K562 (cell line): ENCODE measurements around the gene GDAP2. TPM values are rescaled to one million over a fixed set of nuclear protein-coding genes. Genes with fewer than 3 reads are reported as not detected.
A peak's percentile ranks its signal among the peaks of the same experiment; 100 is the strongest.

ENCODE experiments used
- BRD4 ChIP-seq: fragments of 200-600 bp; sonication (generic); IDR thresholded peaks from 2 replicates; pipeline ENCODE4 v1.6.1; 2017; ENCODE audit warnings: inconsistent platforms
- CBFA2T2 ChIP-seq: fragments of 450-650 bp; conservative IDR thresholded peaks from 2 replicates; pipeline ENCODE4 v1.6.1; 2017; ENCODE audit warnings: mild to moderate bottlenecking
- CCAR2 ChIP-seq: fragments of 200-400 bp; formaldehyde crosslinking; IDR thresholded peaks from 2 replicates; pipeline ENCODE4 v1.6.1; 2017; ENCODE audit warnings: mild to moderate bottlenecking, low read depth, low read length
- CEBPB ChIP-seq: fragments of 450-650 bp; IDR thresholded peaks from 2 replicates; pipeline ENCODE4 v1.6.1; 2016; ENCODE audit warnings: missing genetic modification characterization, missing compliant biosample characterization
- CEBPG ChIP-seq, 3 experiments: fragments of 200-800 bp in 1 of 3; sonication (Bioruptor generic) in 1 of 3; sonication (generic) in 1 of 3; formaldehyde crosslinking in 1 of 3; IDR thresholded peaks in 2 of 3; conservative IDR thresholded peaks in 1 of 3; 2 replicates each; pipeline versions ENCODE4 v1.6.1 to v1.8.0; 2016 to 2022; ENCODE audit warnings: missing compliant biosample characterization in 2 of 3, missing genetic modification characterization in 2 of 3, mild to moderate bottlenecking in 1 of 3, missing genetic modification reagents in 1 of 3
- ELF4 ChIP-seq: fragments of 450-650 bp; formaldehyde crosslinking; IDR thresholded peaks from 2 replicates; pipeline ENCODE4 v1.4.0; 2022; ENCODE audit warnings: missing genetic modification characterization
- POLR2B ChIP-seq: fragments of 450-650 bp; IDR thresholded peaks from 2 replicates; pipeline ENCODE4 v1.6.1; 2018; ENCODE audit warnings: low read depth; ENCODE audit not compliant: partially characterized antibody
- RAD51 ChIP-seq: fragments of 450-650 bp; IDR thresholded peaks from 2 replicates; pipeline ENCODE4 v1.7.1; 2016; ENCODE audit warnings: low read depth, mild to moderate bottlenecking, borderline replicate concordance
- SIX5 ChIP-seq, 2 experiments: IDR thresholded peaks; 2 replicates each; pipeline ENCODE4 v1.6.1; 2011; ENCODE audit warnings: low read length in 2 of 2, borderline replicate concordance in 1 of 2, low read depth in 1 of 2, mild to moderate bottlenecking in 1 of 2, moderate library complexity in 1 of 2; ENCODE audit not compliant: insufficient read depth in 1 of 2
- SMARCC2 ChIP-seq: fragments of 450-650 bp; IDR thresholded peaks from 2 replicates; pipeline ENCODE4 v1.6.1; 2017; ENCODE audit warnings: antibody characterized with exemption, moderate library complexity, mild to moderate bottlenecking, low read depth
- SOX6 ChIP-seq: fragments of 450-650 bp; IDR thresholded peaks from 2 replicates; pipeline ENCODE4 v1.6.1; 2014; ENCODE audit warnings: mild to moderate bottlenecking
- TARDBP ChIP-seq: fragments of 450-650 bp; IDR thresholded peaks from 2 replicates; pipeline ENCODE4 v1.6.1; 2016
- TGIF2 ChIP-seq: sonication (generic); formaldehyde crosslinking; IDR thresholded peaks from 2 replicates; pipeline ENCODE4 v1.8.1; 2022; ENCODE audit warnings: mild to moderate bottlenecking, missing genetic modification reagents, moderate library complexity
- polyA plus RNA-seq, 8 experiments: library from polyadenylated mRNA; depleted of rRNA in 4 of 8; stranded (reverse) in 5 of 8; unstranded in 3 of 8; fragments of >200 nt; fragmentation: Nextera tagmentation in 2 of 8; fragmentation: Illumina TruSeq in 1 of 8; extraction: Ambion mirVana in 2 of 8; extraction: Trizol in 1 of 8; gene quantifications; 2 replicates each; pipeline versions ENCODE4 v1.2.1 to v1.2.3, GENCODE V29; 2011 to 2014; ENCODE audit warnings: inconsistent platforms in 1 of 8, missing spikeins in 1 of 8
- total RNA-seq, 7 experiments: library from RNA; depleted of rRNA in 6 of 7; stranded (reverse); fragments of >200 nt in 6 of 7; fragmentation: Illumina TruSeq in 2 of 7; extraction: Trizol in 2 of 7; gene quantifications; 2 replicates each; pipeline versions ENCODE4 v1.2.1 to v1.2.3, GENCODE V29; 2011 to 2021; ENCODE audit warnings: low replicate concordance in 1 of 7
- TF ChIP-seq, protein P1 (sequence below): sonication (generic); formaldehyde crosslinking; IDR thresholded peaks from 2 replicates; pipeline ENCODE4 v1.5.0; 2020; ENCODE audit warnings: missing genetic modification reagents
- TF ChIP-seq, protein P2 (sequence below), 3 experiments: fragments of 200-800 bp in 1 of 3; sonication (Bioruptor generic) in 1 of 3; sonication (generic) in 1 of 3; formaldehyde crosslinking in 1 of 3; IDR thresholded peaks; 2 replicates each; pipeline versions ENCODE4 v1.6.1 to v1.8.0; 2016 to 2022; ENCODE audit warnings: mild to moderate bottlenecking in 2 of 3, missing compliant biosample characterization in 2 of 3, missing genetic modification characterization in 2 of 3, missing genetic modification reagents in 1 of 3

GDAP2 gene
- total and polyA plus RNA-seq, 9 of the 15 experiments (the other 6 are each of a cell fraction or from before 2014, with no cell fraction given): 4.1 to 23.1 (median 13.2) TPM

DNA sequence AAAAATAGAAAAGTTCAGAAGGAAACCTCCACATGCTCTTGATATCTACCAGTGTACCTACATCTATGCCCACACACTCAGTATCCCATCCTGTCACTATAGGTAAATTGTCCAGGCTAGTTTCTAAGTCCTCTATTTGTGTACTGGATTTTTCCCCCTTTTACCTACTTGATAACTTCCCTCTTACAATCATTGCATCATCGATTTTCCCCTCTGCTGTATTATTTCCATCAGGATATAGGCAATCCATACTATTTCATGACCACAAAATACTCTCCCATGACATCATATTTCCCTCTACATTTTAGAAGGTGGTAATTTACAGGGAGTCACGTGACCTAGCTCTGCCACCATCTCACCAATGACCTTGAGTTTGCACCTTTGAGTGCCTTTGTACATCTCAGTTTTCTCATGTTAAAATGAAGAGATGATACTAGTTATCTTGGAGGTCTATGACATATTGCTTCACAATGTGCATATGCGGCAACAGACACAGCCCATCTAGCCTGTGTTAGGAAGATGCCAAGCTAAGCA is 88.2 kb downstream of the GDAP2 start (continued):
- TF ChIP-seq, protein P1, sequence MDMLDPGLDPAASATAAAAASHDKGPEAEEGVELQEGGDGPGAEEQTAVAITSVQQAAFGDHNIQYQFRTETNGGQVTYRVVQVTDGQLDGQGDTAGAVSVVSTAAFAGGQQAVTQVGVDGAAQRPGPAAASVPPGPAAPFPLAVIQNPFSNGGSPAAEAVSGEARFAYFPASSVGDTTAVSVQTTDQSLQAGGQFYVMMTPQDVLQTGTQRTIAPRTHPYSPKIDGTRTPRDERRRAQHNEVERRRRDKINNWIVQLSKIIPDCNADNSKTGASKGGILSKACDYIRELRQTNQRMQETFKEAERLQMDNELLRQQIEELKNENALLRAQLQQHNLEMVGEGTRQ (CRISPR knock-in tag): peak; percentile 45
- no peak for TF ChIP-seq SOX6
- TF ChIP-seq BRD4: no peak
- TF ChIP-seq POLR2B: no peak
- TF ChIP-seq RAD51: peak; percentile 84
- TF ChIP-seq ELF4 (CRISPR knock-in tag): no peak
- no peak for TF ChIP-seq TARDBP
- no peak for TF ChIP-seq CCAR2
- no peak for TF ChIP-seq SMARCC2
- peak; percentile 67 for TF ChIP-seq CEBPB (tag)
- TF ChIP-seq, protein P2, sequence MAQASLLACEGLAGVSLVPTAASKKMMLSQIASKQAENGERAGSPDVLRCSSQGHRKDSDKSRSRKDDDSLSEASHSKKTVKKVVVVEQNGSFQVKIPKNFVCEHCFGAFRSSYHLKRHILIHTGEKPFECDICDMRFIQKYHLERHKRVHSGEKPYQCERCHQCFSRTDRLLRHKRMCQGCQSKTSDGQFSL (CRISPR knock-in tag; IDR thresholded peaks at IDR 0.05): no peak
- TF ChIP-seq, protein P2 (tag; IDR thresholded peaks at IDR 0.05): no peak
- TF ChIP-seq CBFA2T2: peak; percentile 47
- TF ChIP-seq TGIF2 (CRISPR knock-in tag): no peak
- no peak for TF ChIP-seq SIX5 (IDR thresholded peaks at IDR 0.05; ENCODE audit: borderline replicate concordance in 1 of 2, insufficient read depth in 1 of 2, low read depth in 1 of 2, low read length in 2 of 2)
- no peak for TF ChIP-seq CEBPG (CRISPR knock-in tag; IDR thresholded peaks at IDR 0.05)
- TF ChIP-seq CEBPG (tag; conservative IDR thresholded peaks at IDR 0.05 in 1 of 2, IDR thresholded peaks at IDR 0.05 in 1 of 2): peak; percentile 54 to 83; a peak in 3 of 4 replicates
